ENCODE measurements around the gene BCL11A.
A peak's percentile ranks its signal among the peaks of the same experiment; 100 is the strongest.

Gene BCL11A

GRCh38 chr2:60560734-60561644 is 7.5 kb upstream of the BCL11A start:
- peak; percentile 87 for DNase-seq
- in situ Hi-C loops (cut with MboI; ENCODE audit: low pct_unique_long_range_greater_than_20kb, low sequenced_read_pairs), result no loop called here

- in situ Hi-C loops (cut with MboI; ENCODE audit: low pct_unique_long_range_greater_than_20kb, low sequenced_read_pairs), result no loop called here
- no peak for DNase-seq
Observed at GRCh38 chr2:60559880-60560279, 6.4 kb upstream of the BCL11A start.

- DNase-seq, result no peak
- in situ Hi-C loops (cut with MboI; ENCODE audit: low pct_unique_long_range_greater_than_20kb, low sequenced_read_pairs), result no loop called here
Observed at GRCh38 chr2:60558536-60558935, 5.1 kb upstream of the BCL11A start.

GRCh38 chr2:60557486-60557864 is 4.0 kb upstream of the BCL11A start:
- in situ Hi-C loops (cut with MboI; ENCODE audit: low pct_unique_long_range_greater_than_20kb, low sequenced_read_pairs), result no loop called here
- no peak for DNase-seq

- peak; percentile 62 for DNase-seq
Observed at GRCh38 chr2:60556576-60557485, 3.4 kb upstream of the BCL11A start.

GRCh38 chr2:60556175-60556574 is 2.7 kb upstream of the BCL11A start:
- DNase-seq, result no peak

More at GRCh38 chr2:60556576-60557485, 3.4 kb upstream of the BCL11A start:
- in situ Hi-C loops (cut with MboI; ENCODE audit: low pct_unique_long_range_greater_than_20kb, low sequenced_read_pairs), result no loop called here

GRCh38 chr2:60555783-60556139 is 2.3 kb upstream of the BCL11A start:
- in situ Hi-C loops (cut with MboI; ENCODE audit: low pct_unique_long_range_greater_than_20kb, low sequenced_read_pairs), result no loop called here
- DNase-seq, result no peak

More at GRCh38 chr2:60556175-60556574, 2.7 kb upstream of the BCL11A start:
- in situ Hi-C loops (cut with MboI; ENCODE audit: low pct_unique_long_range_greater_than_20kb, low sequenced_read_pairs), result no loop called here

GRCh38 chr2:60555066-60555782 is 1.8 kb upstream of the BCL11A start:
- peak; percentile 91 for DNase-seq
- in situ Hi-C loops (cut with MboI; ENCODE audit: low pct_unique_long_range_greater_than_20kb, low sequenced_read_pairs), result no loop called here

GRCh38 chr2:60554646-60555065 is 1.2 kb upstream of the BCL11A start:
- no peak for DNase-seq
- in situ Hi-C loops (cut with MboI; ENCODE audit: low pct_unique_long_range_greater_than_20kb, low sequenced_read_pairs), result no loop called here

GRCh38 chr2:60554074-60554645 is 706 bp upstream of the BCL11A start:
- in situ Hi-C loops (cut with MboI; ENCODE audit: low pct_unique_long_range_greater_than_20kb, low sequenced_read_pairs), result no loop called here
- DNase-seq, result peak; percentile 76

- no peak for DNase-seq
- in situ Hi-C loops (cut with MboI; ENCODE audit: low pct_unique_long_range_greater_than_20kb, low sequenced_read_pairs), result no loop called here
Observed at GRCh38 chr2:60552851-60553494, 481 bp downstream of the BCL11A start.

- peak; percentile 48 for DNase-seq
- in situ Hi-C loops (cut with MboI; ENCODE audit: low pct_unique_long_range_greater_than_20kb, low sequenced_read_pairs), result no loop called here
Observed at GRCh38 chr2:60552078-60552850, 1.2 kb downstream of the BCL11A start.

GRCh38 chr2:60551240-60552077 is 2.0 kb downstream of the BCL11A start:
- DNase-seq, result peak; percentile 59
- in situ Hi-C loops (cut with MboI; ENCODE audit: low pct_unique_long_range_greater_than_20kb, low sequenced_read_pairs), result no loop called here

- in situ Hi-C loops (cut with MboI; ENCODE audit: low pct_unique_long_range_greater_than_20kb, low sequenced_read_pairs), result no loop called here
- DNase-seq, result peak; percentile 65
Observed at GRCh38 chr2:60550984-60551239, 2.5 kb downstream of the BCL11A start.

- peak; percentile 93 for DNase-seq
- in situ Hi-C loops (cut with MboI; ENCODE audit: low pct_unique_long_range_greater_than_20kb, low sequenced_read_pairs), result no loop called here
Observed at GRCh38 chr2:60550178-60550983, 3.1 kb downstream of the BCL11A start.

- no peak for DNase-seq
- in situ Hi-C loops (cut with MboI; ENCODE audit: low pct_unique_long_range_greater_than_20kb, low sequenced_read_pairs), result no loop called here
Observed at GRCh38 chr2:60549928-60550177, 3.6 kb downstream of the BCL11A start.

All from KBM-7 (cell line).